Large intestine (tissue), 3 donors: Measurements from ENCODE around the gene PRDX2. TPM values are rescaled to one million over a fixed set of nuclear protein-coding genes. Genes with fewer than 3 reads are reported as not detected.
"Not testable (repeated sequence)": the region's sequence is repeated elsewhere in the genome, so short reads cannot be mapped to it uniquely, and the experiment has no call there.

ENCODE experiments used
- DNase-seq, 2 donors: peaks; one replicate each; pipeline versions ENCODE4 v3.0.0 to v3.0.0-alpha.2; 2013
- H3K27ac ChIP-seq: one replicate; pipeline ENCODE4 v1.5.1; 2013; ENCODE audit warnings: low read length
- H3K27me3 ChIP-seq: 2 replicates; pipeline ENCODE4 v1.6.1; 2013; ENCODE audit warnings: low read length; ENCODE audit not compliant: control insufficient read depth, insufficient read depth
- H3K36me3 ChIP-seq: 2 replicates; pipeline ENCODE4 v1.6.1; 2013; ENCODE audit warnings: low read length; ENCODE audit not compliant: control insufficient read depth, insufficient read depth
- H3K4me1 ChIP-seq: one replicate; pipeline ENCODE4 v1.6.1; 2013; ENCODE audit warnings: low read length; ENCODE audit not compliant: control insufficient read depth, insufficient read depth
- H3K4me3 ChIP-seq: one replicate; pipeline ENCODE4 v1.5.1; 2013; ENCODE audit warnings: low read length
- H3K9me3 ChIP-seq: one replicate; pipeline ENCODE4 v1.6.1; 2013; ENCODE audit warnings: mild to moderate bottlenecking, low read depth, low read length, moderate library complexity; ENCODE audit not compliant: control insufficient read depth
- WGBS: methylation state at CpG from one replicate; pipeline ENCODE4 v1.1.5; 2013; ENCODE audit warnings: low lambda C conversion rate; ENCODE audit not compliant: insufficient coverage; 5-methylcytosine and 5-hydroxymethylcytosine counted together
- polyA plus RNA-seq: library from polyadenylated mRNA; unstranded; fragments of 120-200 nt; gene quantifications from one replicate; pipeline ENCODE4 v1.2.1, GENCODE V29; 2013

PRDX2 gene
- polyA plus RNA-seq, 1 donor, result 271 TPM

DNA sequence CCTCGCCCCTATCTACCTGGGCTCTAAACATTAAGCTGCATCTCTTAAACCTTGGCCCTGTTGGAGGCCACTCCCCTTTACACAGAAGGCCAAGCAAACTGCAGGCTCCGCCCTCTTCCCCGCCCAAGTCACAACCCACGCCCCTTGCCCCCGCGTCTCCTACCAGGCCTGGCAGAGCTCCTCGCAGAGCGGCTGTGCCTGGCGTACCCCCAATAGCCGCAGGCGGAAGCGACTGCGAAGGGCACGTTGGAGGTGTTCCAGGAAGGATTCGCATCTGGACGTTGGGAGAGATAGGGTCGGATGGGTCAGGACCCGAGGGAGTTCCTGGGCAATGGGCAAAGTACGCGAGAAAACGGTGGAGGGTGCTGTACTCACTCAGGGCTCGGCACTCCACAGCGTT lies 26.9 kb upstream of the PRDX2 start:
- H3K4me3 ChIP-seq, result no peak overlapping the region
- peak; percentile 23 to 67 for DNase-seq
- H3K4me1 ChIP-seq, result peaks cover 5% of the 10 kb centered on the region
- peaks cover 54% of the 10 kb centered on the region for H3K27me3 ChIP-seq
- H3K27ac ChIP-seq, result no peak overlapping the region
- H3K9me3 ChIP-seq, result peaks cover 5% of the 10 kb centered on the region
- H3K36me3 ChIP-seq, result no peaks in the 10 kb centered on the region
- no CpG with 5 or more reads among the region's 23 CpGs for WGBS

DNA sequence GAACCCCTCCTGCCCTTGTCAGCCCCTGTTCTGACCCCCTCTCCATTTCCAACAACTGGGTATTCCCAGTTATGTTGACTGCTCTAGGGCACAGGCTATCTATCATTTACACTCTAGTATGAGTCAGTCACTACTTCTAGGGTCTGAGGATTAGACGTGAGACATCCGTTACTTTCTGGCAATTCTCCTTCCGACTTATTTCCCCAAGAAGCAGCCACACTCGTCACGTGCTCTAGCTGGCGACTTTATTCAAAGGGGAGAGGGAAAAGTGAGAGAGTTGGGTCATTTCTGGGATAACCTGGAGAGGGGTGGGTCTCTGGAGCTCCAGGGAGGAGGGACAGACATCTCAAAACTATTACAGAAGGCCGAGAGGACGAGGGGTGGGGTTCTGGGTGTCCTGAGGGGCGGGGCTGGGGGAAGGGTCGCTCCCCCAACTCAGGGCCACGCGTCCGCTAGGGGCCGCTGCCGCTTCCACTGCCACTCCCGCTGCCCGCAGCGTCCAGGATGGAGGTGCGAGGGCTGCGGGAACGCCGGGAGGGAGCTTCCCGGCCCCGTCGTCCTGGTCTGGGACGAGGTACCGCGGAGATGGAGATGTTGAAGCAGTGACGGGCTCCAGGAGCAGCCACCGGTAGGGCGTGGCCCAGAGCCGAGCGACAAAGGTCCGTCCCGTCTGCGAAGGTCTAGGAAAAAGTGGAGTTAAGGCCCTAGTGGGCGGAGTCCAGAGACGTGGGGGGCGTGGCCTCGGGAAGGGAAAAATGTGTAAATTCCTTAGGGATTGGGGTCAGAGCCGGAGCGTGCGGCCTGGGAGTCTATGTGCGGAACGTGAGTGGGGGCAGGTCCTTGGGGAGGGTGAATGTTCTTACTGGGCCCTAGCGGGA lies 23.9 kb upstream of the PRDX2 start:
- peaks cover 5% of the 10 kb centered on the region for H3K4me1 ChIP-seq
- no peak overlapping the region for H3K4me3 ChIP-seq
- DNase-seq, result no peak
- H3K27me3 ChIP-seq, result peaks cover 30% of the 10 kb centered on the region
- H3K36me3 ChIP-seq, result no peaks in the 10 kb centered on the region
- no peak overlapping the region for H3K27ac ChIP-seq
- H3K9me3 ChIP-seq, result peaks cover 3% of the 10 kb centered on the region
- no CpG with 5 or more reads among the region's 46 CpGs for WGBS

DNA sequence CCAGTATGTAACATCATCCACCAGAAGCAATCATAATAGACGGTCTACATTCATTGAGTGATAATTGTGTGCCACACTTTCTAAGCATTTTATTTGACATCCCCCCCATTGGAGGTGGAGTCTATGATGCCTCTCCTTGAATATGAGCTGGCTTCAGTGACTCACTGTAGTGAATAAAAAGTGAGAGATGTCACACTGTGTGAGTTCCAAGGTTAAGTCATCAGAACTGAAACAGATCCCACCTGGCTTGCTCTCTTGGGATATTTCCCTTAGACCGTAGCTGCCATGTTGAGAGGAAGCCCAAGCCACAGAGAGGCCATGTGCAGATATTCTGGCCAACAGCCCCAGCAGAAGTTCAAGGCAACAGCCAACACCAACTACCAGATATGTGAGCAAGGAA lies 20.2 kb upstream of the PRDX2 start:
- H3K27me3 ChIP-seq, result peaks cover 14% of the 10 kb centered on the region
- no peaks in the 10 kb centered on the region for H3K4me1 ChIP-seq
- no peak overlapping the region for H3K4me3 ChIP-seq
- no peak for DNase-seq
- peaks cover 3% of the 10 kb centered on the region for H3K9me3 ChIP-seq
- WGBS, result no CpG with 5 or more reads among the region's 2 CpGs
- H3K36me3 ChIP-seq, result no peaks in the 10 kb centered on the region
- H3K27ac ChIP-seq, result no peak overlapping the region

DNA sequence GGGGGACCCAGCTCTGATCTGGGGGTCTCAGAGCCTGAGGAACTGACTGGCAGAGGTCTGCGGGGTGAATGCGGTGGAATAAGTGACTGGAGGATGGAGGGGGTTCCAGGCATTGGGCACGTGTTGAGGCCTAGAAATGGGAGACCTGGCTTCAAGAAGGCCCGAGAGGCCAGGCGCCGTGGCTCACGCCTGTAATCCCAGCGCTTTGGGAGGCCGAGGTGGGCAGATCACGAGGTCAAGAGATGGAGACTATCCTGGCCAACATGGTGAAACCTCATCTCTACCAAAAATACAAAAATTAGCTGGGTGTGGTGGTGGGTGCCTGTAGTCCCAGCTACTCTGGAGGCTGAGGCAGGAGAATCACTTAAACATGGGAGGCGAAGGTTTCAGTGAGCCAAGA lies 16.2 kb upstream of the PRDX2 start:
- H3K27ac ChIP-seq, H3K27me3 ChIP-seq, H3K9me3 ChIP-seq, H3K36me3 ChIP-seq, DNase-seq, H3K4me3 ChIP-seq, H3K4me1 ChIP-seq: not testable (repeated sequence)
- WGBS, result no CpG with 5 or more reads among the region's 11 CpGs

DNA sequence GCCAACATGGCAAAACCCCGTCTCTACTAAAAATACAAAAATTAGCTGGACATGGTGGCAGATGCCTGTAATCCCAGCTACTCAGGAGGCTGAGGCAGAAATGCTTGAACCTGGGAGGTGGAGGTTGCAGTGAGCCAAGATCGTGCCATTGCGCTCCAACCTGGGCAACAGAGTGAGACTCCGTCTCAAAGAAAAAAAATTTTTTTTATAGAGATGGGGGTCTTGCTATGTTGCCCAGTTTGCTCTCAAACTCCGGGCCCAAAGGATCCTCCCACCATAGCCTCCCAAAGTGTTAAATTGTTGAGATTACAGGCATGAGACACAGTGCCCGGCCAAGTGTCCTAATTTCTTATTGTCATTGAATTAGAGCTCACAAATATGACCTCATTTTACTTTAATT lies 15.6 kb upstream of the PRDX2 start:
- H3K27me3 ChIP-seq, H3K27ac ChIP-seq: not testable (repeated sequence)
- WGBS, result no CpG with 5 or more reads among the region's 6 CpGs

DNA sequence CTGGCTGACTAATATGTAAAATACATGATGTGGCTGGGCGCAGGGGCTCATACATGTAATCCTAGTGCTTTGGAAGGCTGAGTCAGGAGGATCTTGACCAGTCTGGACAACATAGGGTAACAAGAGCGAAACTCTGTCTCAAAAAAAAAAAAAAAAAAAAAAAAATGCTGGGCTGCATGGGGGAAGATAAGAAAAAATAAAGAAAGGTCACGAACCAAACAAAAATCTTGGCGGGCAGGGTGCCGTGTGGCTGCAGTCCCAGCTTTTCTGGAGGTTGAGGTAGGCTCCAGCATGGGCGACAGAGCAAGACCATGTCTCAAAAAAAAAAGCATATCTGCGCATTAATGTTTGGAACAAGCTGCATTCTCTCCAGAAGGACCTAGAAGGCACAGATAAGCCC lies 13.5 kb upstream of the PRDX2 start:
- DNase-seq, result no peak
- no peak overlapping the region for H3K4me3 ChIP-seq
- no peaks in the 10 kb centered on the region for H3K9me3 ChIP-seq
- 100% methylated on average over 1 of the region's 7 CpGs for WGBS
- no peaks in the 10 kb centered on the region for H3K4me1 ChIP-seq
- peaks cover 12% of the 10 kb centered on the region for H3K36me3 ChIP-seq
- no peak overlapping the region for H3K27ac ChIP-seq
- no peaks in the 10 kb centered on the region for H3K27me3 ChIP-seq

More for the DNA sequence above, 15.6 kb upstream of the PRDX2 start:
- not testable (repeated sequence) for H3K9me3 ChIP-seq, H3K4me3 ChIP-seq, H3K36me3 ChIP-seq, DNase-seq, H3K4me1 ChIP-seq

DNA sequence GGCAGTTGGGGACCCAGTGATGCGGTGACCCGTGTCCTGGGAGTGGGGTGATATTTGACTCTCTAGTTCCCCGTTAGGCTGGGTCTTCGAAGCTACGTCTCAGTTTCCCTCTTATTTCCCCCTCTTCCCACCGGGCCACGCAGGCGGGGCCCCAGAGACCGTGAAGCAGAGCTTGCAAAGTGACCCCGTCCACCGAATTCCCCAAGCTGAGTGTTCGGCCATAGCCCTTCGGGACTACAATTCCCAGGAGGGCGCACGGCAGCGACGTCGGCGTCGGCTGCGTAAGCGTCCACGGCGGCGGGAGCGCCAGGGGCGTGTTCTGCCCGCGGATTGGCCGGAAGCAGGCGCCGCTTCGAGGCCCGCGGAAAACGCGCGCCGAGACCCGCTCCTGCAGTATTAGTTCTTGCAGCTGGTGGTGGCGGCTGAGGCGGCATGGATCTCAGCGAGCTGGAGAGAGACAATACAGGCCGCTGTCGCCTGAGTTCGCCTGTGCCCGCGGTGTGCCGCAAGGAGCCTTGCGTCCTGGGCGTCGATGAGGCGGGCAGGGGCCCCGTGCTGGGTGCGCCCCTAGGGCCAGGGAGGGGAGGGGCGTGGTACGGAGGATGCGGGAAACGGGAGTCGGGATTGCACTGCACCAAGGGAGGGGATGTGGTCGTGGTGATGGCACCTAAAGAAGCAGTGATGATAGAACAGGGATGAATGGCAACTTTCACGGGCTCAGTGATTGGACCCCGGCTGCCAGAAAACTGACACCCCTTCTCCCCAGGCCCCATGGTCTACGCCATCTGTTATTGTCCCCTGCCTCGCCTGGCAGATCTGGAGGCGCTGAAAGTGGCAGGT lies 4.9 kb upstream of the PRDX2 start, which contains the start of gene RNASEH2A:
Gene RNASEH2A, plus strand, starts transcription at position 343 of the 840 bp plus-strand sequence. Its CDS starts 90 bp downstream, at position 433.
- no peaks in the 10 kb centered on the region for H3K27me3 ChIP-seq
- peak within 1 kb of the TSS; percentile 59 for H3K4me3 ChIP-seq
- no CpG with 5 or more reads among the region's 66 CpGs for WGBS
- peaks cover 4% of the 10 kb centered on the region for H3K9me3 ChIP-seq
- peak; percentile 90 for DNase-seq
- H3K27ac ChIP-seq, result peak within 1 kb of the TSS; percentile 50
- H3K36me3 ChIP-seq, result peaks cover 13% of the 10 kb centered on the region
- H3K4me1 ChIP-seq, result peaks cover 16% of the 10 kb centered on the region

DNA sequence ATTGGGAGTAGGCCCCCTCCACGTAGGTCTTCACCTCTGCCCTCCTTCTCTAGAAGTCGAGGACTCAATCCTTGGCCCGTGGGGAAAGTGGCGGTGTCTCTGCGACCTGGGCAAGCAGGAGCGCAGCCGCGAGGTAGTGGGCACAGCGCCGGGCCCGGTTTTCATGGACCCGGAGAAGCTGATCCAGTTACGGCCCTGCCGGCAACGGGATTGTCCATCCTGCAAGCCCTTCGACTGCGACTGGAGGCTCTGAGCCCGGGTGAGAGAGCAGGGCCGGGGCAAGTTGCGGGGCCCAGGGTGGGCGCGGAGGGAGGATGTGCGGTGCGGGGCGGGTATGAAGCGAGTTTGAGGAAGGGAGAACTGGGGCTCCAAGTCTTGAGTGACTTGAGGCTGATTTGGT lies 2.5 kb upstream of the PRDX2 start:
- 100% methylated on average over 8 of the region's 26 CpGs for WGBS
- Histone ChIP-seq H3K27me3 (no peaks in the 10 kb centered on the region), H3K36me3 (peaks cover 17% of the 10 kb centered on the region), H3K4me3 (no peak overlapping the region), H3K4me1 (peaks cover 32% of the 10 kb centered on the region), H3K27ac (no peak overlapping the region), H3K9me3 (peaks cover 7% of the 10 kb centered on the region)
- no peak for DNase-seq

DNA sequence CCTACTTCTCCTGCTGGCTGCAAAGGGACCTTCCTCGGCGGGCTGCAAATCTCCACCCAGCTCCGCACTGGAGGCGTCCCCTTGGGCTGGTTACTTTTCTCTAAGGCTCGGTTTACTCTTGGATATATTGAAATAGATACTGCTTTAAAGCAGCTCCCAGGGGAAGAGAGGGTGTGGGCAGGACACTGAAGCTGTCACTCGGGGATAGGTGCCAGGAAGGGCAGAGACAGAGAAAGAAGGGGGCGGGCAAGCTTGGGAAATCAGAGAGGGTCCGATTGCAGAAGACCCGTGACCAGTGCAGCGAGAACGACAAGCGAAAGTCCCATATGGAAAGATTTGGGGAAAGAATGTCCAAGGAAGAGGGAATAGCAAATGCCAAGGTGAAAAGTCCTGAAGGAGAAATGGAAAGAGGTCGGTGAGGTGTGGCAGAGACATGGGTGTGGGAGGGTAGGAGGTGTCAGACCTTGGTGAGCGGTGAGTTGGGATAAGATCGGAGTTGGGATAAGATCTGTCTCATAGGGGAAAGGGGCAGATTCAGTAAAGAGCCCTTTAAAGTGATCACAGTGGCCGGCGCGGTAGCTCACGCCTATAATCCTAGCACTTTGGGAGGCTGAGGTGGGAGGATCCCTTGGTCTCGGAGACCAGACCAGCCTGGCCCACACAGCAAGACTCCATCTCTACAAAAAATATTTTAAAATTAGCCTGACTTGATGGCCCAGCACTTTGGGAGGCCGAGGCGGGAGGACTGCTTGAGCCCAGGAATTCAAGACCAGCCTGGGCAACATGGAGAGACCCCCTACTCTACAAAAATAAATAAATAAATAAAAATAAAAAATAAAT lies 887 bp upstream of the PRDX2 start:
- Histone ChIP-seq H3K4me3 (peak overlapping the region; percentile 100), H3K27me3 (no peaks in the 10 kb centered on the region), H3K27ac (no peak overlapping the region), H3K4me1 (peaks cover 32% of the 10 kb centered on the region), H3K9me3 (peaks cover 7% of the 10 kb centered on the region), H3K36me3 (peaks cover 17% of the 10 kb centered on the region)
- DNase-seq, result no peak
- 14% methylated on average over 2 of the region's 22 CpGs for whole genome bisulfite sequencing
